Immature natural killer cell (primary cell): Measurements from ENCODE around the gene ABCA5. TPM values are rescaled to one million over a fixed set of nuclear protein-coding genes. Genes with fewer than 3 reads are reported as not detected.
A peak's percentile ranks its signal among the peaks of the same experiment; 100 is the strongest.

Experiments
- DNase-seq, 3 donors: peaks; one replicate each; pipeline ENCODE4 v3.0.0; 2022; ENCODE audit warnings: mixed read lengths in 1 of 3
- H3K27ac Mint-ChIP-seq, 6 donors: one replicate each; pipeline ENCODE4 v1.8.0; 2020; ENCODE audit warnings: mixed read lengths in 6 of 6, mild to moderate bottlenecking in 5 of 6, inconsistent platforms in 4 of 6, moderate library complexity in 3 of 6
- H3K27me3 Mint-ChIP-seq, 3 donors: one replicate each; pipeline ENCODE4 v1.8.0; 2020 to 2021; ENCODE audit warnings: low read depth in 3 of 3, mild to moderate bottlenecking in 3 of 3, mixed read lengths in 3 of 3, moderate library complexity in 3 of 3, inconsistent platforms in 1 of 3
- H3K36me3 Mint-ChIP-seq, 3 donors: one replicate each; pipeline ENCODE4 v1.8.0; 2020; ENCODE audit warnings: mixed read lengths in 3 of 3, inconsistent platforms in 2 of 3, mild to moderate bottlenecking in 2 of 3
- H3K4me1 Mint-ChIP-seq, 2 donors: one replicate each; pipeline ENCODE4 v1.8.0; 2020; ENCODE audit warnings: inconsistent platforms in 2 of 2, mild to moderate bottlenecking in 2 of 2, mixed read lengths in 2 of 2, moderate library complexity in 1 of 2
- H3K4me3 Mint-ChIP-seq, 5 donors: one replicate each; pipeline ENCODE4 v1.8.0; 2020; ENCODE audit warnings: mild to moderate bottlenecking in 5 of 5, mixed read lengths in 5 of 5, inconsistent platforms in 3 of 5, moderate library complexity in 3 of 5
- H3K9me3 Mint-ChIP-seq, 6 donors: one replicate each; pipeline ENCODE4 v1.8.0; 2020; ENCODE audit warnings: mild to moderate bottlenecking in 6 of 6, mixed read lengths in 6 of 6, inconsistent platforms in 4 of 6, moderate library complexity in 3 of 6
- polyA plus RNA-seq, 3 donors: library from polyadenylated mRNA; unstranded; fragments of 300-500 nt; fragmentation: Illumina TruSeq; gene quantifications; one replicate each; pipeline ENCODE4 v1.2.3, GENCODE V29; 2021

The ABCA5 gene, protein sequence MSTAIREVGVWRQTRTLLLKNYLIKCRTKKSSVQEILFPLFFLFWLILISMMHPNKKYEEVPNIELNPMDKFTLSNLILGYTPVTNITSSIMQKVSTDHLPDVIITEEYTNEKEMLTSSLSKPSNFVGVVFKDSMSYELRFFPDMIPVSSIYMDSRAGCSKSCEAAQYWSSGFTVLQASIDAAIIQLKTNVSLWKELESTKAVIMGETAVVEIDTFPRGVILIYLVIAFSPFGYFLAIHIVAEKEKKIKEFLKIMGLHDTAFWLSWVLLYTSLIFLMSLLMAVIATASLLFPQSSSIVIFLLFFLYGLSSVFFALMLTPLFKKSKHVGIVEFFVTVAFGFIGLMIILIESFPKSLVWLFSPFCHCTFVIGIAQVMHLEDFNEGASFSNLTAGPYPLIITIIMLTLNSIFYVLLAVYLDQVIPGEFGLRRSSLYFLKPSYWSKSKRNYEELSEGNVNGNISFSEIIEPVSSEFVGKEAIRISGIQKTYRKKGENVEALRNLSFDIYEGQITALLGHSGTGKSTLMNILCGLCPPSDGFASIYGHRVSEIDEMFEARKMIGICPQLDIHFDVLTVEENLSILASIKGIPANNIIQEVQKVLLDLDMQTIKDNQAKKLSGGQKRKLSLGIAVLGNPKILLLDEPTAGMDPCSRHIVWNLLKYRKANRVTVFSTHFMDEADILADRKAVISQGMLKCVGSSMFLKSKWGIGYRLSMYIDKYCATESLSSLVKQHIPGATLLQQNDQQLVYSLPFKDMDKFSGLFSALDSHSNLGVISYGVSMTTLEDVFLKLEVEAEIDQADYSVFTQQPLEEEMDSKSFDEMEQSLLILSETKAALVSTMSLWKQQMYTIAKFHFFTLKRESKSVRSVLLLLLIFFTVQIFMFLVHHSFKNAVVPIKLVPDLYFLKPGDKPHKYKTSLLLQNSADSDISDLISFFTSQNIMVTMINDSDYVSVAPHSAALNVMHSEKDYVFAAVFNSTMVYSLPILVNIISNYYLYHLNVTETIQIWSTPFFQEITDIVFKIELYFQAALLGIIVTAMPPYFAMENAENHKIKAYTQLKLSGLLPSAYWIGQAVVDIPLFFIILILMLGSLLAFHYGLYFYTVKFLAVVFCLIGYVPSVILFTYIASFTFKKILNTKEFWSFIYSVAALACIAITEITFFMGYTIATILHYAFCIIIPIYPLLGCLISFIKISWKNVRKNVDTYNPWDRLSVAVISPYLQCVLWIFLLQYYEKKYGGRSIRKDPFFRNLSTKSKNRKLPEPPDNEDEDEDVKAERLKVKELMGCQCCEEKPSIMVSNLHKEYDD (N-terminal part only)
- polyA plus RNA-seq, result 1 to 10 TPM; 4.2 to 9.6 (median 4.7) TPM

- no peaks in the 10 kb centered on the region for H3K9me3 Mint-ChIP-seq
- H3K4me3 Mint-ChIP-seq, result peak within 1 kb of the TSS; percentile 89 to 96 (median 93)
- DNase-seq, result peak; percentile 86 to 90 (median 88)
- no peaks in the 10 kb centered on the region for H3K36me3 Mint-ChIP-seq
- H3K27me3 Mint-ChIP-seq, result peaks cover 0 to 9% (median 3%) of the 10 kb centered on the region in 3 donors
- H3K4me1 Mint-ChIP-seq, result peaks cover 26 to 29% of the 10 kb centered on the region in 2 donors
- H3K27ac Mint-ChIP-seq, result peak within 1 kb of the TSS; percentile 87 to 98 (median 96)
These were observed at the start of gene ABCA5 for GRCh38 chr17:69327060-69327831. TSS of gene ABCA5 (minus strand) at chr17:69327133. CDS start at chr17:69314415, 12,718 bp downstream.

DNA sequence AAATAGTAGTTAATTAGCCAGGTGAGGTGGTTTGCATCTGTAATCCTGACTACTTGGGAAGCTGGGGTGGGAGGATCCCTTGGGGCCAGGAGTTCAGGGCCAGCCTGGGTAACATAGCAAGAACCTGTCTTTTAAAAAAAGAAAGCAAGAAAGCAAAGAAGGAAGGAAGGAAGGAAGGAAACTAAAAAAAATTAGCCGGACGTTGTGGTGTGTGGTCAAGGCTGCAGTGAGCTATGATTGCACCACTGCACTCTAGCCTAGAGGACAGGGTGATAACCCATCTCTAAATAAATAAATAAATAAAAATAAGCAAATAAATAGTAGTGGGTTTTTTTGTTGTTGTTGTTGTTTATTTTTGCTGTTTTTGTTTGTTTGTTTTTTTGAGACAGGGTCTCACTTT is 48.3 kb upstream of the ABCA5 start:
- peaks cover 0 to 2% (median 0%) of the 10 kb centered on the region in 6 donors for H3K9me3 Mint-ChIP-seq
- H3K4me1 Mint-ChIP-seq, result peaks cover 13 to 15% of the 10 kb centered on the region in 2 donors
- H3K27me3 Mint-ChIP-seq, result peaks cover 0 to 4% (median 4%) of the 10 kb centered on the region in 3 donors
- peak in 1 of 3 donors; percentile 10 for DNase-seq
- H3K4me3 Mint-ChIP-seq, result peak overlapping the region in 4 of 5 donors; percentile 52 to 81 (median 80)
- H3K36me3 Mint-ChIP-seq, result no peaks in the 10 kb centered on the region
- no peak overlapping the region for H3K27ac Mint-ChIP-seq

GRCh38 chr17:69373069-69373468 is 46.1 kb upstream of the ABCA5 start:
- no peak overlapping the region for H3K4me3 Mint-ChIP-seq
- no peaks in the 10 kb centered on the region for H3K36me3 Mint-ChIP-seq
- H3K4me1 Mint-ChIP-seq, result peaks cover 13 to 15% of the 10 kb centered on the region in 2 donors
- no peak overlapping the region for H3K27ac Mint-ChIP-seq
- H3K9me3 Mint-ChIP-seq, result peaks cover 0 to 2% (median 0%) of the 10 kb centered on the region in 6 donors
- peaks cover 0 to 8% (median 4%) of the 10 kb centered on the region in 3 donors for H3K27me3 Mint-ChIP-seq
- no peak for DNase-seq

GRCh38 chr17:69367298-69367697 is 40.4 kb upstream of the ABCA5 start:
- Mint-ChIP-seq H3K27ac (no peak overlapping the region), H3K4me3 (no peak overlapping the region), H3K9me3 (no peaks in the 10 kb centered on the region), H3K4me1 (peaks cover 8 to 9% of the 10 kb centered on the region in 2 donors), H3K36me3 (no peaks in the 10 kb centered on the region), H3K27me3 (peaks cover 0 to 8% (median 4%) of the 10 kb centered on the region in 3 donors)
- DNase-seq, result no peak

DNA sequence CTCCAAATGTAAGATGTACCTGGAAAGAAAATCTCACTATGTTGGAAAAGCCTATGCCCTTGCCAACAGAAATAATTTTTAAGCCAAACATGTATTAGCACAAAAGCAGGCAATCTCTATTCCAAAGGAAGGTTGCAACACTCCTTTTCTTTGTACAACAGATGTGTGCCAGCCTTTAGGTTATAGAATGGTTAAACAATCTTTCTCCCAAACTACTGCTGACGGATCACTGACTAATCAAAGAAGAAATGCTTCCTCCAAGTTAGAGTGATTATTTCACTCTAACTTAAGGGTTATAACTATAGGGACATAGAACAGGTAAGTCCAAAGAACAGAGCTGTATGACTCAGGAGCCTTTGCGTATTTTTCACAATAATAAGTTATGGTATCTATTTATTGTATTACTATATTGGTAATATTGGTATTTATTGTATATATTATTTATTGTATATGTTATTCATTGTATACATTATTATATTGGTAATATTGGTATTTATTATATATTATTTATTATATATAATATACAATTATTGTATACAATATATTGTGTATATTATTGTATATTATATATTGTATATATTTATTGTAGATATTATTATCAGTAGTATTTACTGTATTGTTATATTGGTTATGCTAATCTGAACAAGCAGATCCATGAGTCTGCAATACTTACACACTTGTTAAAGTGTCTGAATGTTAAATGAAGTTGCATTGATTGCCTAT is 36.7 kb upstream of the ABCA5 start:
- H3K4me1 Mint-ChIP-seq, result peaks cover 8 to 9% of the 10 kb centered on the region in 2 donors
- no peak for DNase-seq
- H3K4me3 Mint-ChIP-seq, result no peak overlapping the region
- peaks cover 0 to 6% (median 2%) of the 10 kb centered on the region in 3 donors for H3K27me3 Mint-ChIP-seq
- no peak overlapping the region for H3K27ac Mint-ChIP-seq
- H3K9me3 Mint-ChIP-seq, result no peaks in the 10 kb centered on the region
- no peaks in the 10 kb centered on the region for H3K36me3 Mint-ChIP-seq

GRCh38 chr17:69361156-69361555 is 34.2 kb upstream of the ABCA5 start:
- no peak for DNase-seq
- no peaks in the 10 kb centered on the region for H3K36me3 Mint-ChIP-seq
- peaks cover 0 to 1% (median 0%) of the 10 kb centered on the region in 3 donors for H3K27me3 Mint-ChIP-seq
- H3K27ac Mint-ChIP-seq, result no peak overlapping the region
- H3K9me3 Mint-ChIP-seq, result no peaks in the 10 kb centered on the region
- H3K4me1 Mint-ChIP-seq, result no peaks in the 10 kb centered on the region
- no peak overlapping the region for H3K4me3 Mint-ChIP-seq

DNA sequence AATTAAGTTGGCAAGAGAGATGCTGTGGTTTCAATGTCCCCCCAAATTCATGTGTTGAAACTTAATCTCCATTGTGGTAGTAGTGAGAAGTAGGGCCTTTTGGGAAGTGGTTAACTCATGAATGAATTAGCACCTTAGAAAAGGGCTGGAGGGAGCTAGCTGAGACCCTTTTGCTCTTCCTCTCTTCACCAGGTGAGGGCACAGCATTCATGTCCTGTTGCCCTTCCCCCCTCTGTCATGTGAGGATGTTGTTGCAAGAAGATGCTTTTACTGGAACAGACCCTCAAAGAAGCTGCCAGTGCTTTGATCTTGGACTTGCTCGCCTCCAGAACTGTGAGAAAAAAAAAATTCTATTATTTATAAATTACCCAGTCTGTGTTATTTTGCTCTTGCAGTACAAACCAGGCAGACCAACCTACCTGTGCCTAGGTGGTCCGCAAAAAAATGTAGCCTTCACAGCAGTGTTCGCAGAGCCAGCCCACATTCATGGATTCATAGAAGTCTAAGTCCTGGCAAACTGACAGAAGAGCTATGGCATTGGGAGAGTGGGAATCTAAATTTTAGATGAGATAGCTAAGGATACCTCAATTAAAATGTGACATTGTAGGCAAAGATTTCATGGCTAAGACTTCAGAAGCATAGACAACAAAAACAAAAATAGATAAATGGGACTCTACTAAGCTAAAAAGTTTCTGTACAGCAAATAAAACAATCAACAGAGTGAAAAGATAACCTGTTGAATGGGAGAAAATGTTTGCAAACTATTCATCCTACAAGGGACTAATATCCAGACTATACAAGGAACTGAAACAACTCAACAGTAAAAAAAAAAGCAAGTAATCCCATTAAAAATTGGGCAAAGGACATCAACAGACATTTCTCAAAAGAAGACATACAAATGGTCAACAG is 32.0 kb upstream of the ABCA5 start:
- Mint-ChIP-seq H3K27me3 (peaks cover 1 to 4% (median 3%) of the 10 kb centered on the region in 3 donors), H3K9me3 (no peaks in the 10 kb centered on the region), H3K4me1 (no peaks in the 10 kb centered on the region), H3K36me3 (no peaks in the 10 kb centered on the region), H3K27ac (peak overlapping the region in 1 of 6 donors; percentile 31), H3K4me3 (no peak overlapping the region)
- no peak for DNase-seq

DNA sequence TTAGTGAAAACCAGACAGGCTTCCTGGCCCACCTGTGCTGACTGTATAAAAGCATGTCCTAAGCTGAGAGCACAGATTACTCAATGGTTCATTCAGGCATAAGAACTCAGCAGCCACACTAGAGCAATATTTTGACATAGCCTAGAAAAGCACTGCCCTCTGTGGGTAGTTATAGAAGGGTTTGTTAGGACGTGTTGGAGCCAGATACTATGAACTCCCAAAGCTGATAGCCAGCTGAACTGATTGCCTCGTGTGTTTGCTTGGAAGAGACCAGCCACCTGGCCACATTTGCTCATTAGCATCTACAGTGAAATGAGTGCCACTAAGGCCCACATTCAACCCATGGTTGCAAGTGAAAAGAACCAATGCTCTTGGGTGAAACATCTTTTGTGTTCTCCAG is 30.8 kb upstream of the ABCA5 start:
- H3K27ac Mint-ChIP-seq, result no peak overlapping the region
- H3K4me3 Mint-ChIP-seq, result no peak overlapping the region
- no peaks in the 10 kb centered on the region for H3K36me3 Mint-ChIP-seq
- DNase-seq, result no peak
- H3K4me1 Mint-ChIP-seq, result no peaks in the 10 kb centered on the region
- peaks cover 1 to 4% (median 3%) of the 10 kb centered on the region in 3 donors for H3K27me3 Mint-ChIP-seq
- no peaks in the 10 kb centered on the region for H3K9me3 Mint-ChIP-seq

DNA sequence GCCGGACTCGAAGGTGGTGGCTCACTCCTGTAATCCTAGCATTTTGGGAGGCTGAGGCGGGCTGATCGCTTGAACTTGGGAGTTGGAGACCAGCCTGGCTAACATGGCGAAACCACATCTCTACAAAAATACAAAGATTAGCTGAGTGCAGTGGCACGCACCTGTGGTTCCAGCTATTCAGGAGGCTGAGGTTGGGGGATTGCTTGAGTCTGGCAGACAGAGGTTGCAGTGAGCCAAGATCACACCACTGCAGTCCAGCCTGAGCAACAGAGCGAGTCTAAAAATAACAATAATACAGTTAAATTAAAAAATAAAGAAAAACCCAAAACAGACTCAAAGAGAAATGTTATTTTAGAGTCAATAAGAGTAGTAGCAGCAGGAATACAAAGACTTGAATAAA is 29.7 kb upstream of the ABCA5 start:
- H3K36me3 Mint-ChIP-seq, result no peaks in the 10 kb centered on the region
- no peaks in the 10 kb centered on the region for H3K9me3 Mint-ChIP-seq
- H3K4me3 Mint-ChIP-seq, result no peak overlapping the region
- H3K4me1 Mint-ChIP-seq, result no peaks in the 10 kb centered on the region
- H3K27me3 Mint-ChIP-seq, result peaks cover 1 to 4% (median 3%) of the 10 kb centered on the region in 3 donors
- DNase-seq, result no peak
- H3K27ac Mint-ChIP-seq, result no peak overlapping the region

DNA sequence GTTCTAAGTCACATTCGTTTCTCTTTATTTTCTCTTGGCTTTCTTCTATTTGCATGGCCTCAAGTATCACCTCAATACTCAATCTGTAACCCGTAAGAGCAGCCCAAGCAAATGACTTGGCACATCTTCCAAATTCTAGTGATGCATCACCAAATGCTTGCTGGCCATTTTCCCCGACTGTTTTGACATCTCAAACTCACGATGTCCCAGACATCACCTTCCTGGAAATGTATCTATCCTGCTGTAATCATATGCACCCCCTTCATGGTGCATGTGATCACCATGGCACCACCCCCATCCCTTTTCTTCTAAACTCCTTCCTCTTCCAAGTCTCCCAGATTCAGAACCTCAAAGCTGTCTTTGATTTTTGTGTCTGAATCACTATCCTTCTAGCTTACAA is 24.0 kb upstream of the ABCA5 start:
- Mint-ChIP-seq H3K36me3 (no peaks in the 10 kb centered on the region), H3K4me3 (no peak overlapping the region), H3K9me3 (no peaks in the 10 kb centered on the region), H3K27me3 (peaks cover 2 to 10% (median 3%) of the 10 kb centered on the region in 3 donors), H3K4me1 (no peaks in the 10 kb centered on the region), H3K27ac (no peak overlapping the region)
- DNase-seq, result no peak

DNA sequence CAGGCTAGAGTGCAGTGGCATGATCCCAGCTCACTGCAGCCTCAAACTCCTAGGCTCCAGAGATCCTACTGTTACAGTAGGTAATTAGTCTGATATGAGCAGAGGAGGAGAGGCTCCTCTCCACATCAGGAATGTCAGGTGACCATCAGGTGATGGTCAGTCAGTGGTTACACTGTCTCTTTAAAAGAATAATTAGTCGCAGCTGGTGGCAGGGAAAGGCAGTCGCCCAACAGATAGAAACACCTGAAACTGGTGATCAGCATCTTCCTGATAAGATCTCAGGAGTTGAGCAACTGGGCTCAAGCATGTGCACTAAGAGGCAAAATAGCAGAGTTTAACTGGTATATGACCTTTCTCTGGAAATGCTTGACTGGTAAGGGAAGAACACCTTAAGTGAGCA is 21.5 kb upstream of the ABCA5 start:
- H3K4me1 Mint-ChIP-seq, result no peaks in the 10 kb centered on the region
- peaks cover 0 to 7% (median 2%) of the 10 kb centered on the region in 3 donors for H3K27me3 Mint-ChIP-seq
- H3K27ac Mint-ChIP-seq, result no peak overlapping the region
- H3K36me3 Mint-ChIP-seq, result no peaks in the 10 kb centered on the region
- DNase-seq, result no peak
- H3K4me3 Mint-ChIP-seq, result no peak overlapping the region
- H3K9me3 Mint-ChIP-seq, result no peaks in the 10 kb centered on the region
